ENCODE results near the gene LUC7L3. TPM values are rescaled to one million over a fixed set of nuclear protein-coding genes. Genes with fewer than 3 reads are reported as not detected.
"Not testable (repeated sequence)": the region's sequence is repeated elsewhere in the genome, so short reads cannot be mapped to it uniquely, and the experiment has no call there.

Gene LUC7L3
- total RNA-seq, 4 donors from 2014 or later, result 31.5 to 267 (median 42.6) TPM

DNA sequence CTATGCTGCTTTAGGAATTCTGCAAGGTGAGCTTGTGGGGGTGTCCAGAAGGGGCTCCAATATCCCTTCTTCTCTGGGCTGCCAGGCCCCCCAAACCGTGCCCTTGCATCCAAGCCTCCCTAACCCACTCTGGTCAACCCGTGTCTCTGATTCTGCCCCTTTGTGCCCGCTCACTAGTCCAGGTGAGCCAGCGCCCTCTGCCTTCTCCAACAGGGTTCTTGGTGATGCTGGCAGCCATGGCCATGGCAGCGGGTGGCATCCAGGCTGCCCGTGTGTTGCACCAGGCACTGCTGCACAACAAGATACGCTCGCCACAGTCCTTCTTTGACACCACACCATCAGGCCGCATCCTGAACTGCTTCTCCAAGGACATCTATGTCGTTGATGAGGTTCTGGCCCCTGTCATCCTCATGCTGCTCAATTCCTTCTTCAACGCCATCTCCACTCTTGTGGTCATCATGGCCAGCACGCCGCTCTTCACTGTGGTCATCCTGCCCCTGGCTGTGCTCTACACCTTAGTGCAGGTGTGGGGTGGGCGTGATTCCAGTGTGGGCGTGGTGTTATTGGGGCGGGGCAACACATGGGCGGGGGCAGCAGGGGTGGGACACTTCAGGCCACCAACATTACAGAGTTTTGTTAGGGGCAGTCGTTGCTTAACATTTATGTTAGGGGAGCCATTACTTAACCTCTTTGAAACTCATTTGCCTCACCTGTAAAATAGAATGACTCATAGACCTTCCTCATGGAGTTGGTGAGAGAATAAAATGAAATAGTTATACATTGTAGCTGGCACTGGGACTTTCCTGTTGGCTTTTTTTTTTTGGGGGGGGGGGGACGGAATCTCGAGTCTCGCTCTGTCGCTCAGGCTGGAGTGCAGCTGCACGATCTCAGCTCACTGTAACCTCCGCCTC, 43.1 kb upstream of the LUC7L3 start:
- no peak overlapping the region for H3K4me3 ChIP-seq
- H3K27ac ChIP-seq, result no peak overlapping the region
- 92% methylated on average over 24 of the region's 24 CpGs for WGBS
- DNase-seq (ENCODE audit: low spot score in 2 of 2), result peak in 1 of 2 donors; percentile 19
- H3K4me1 ChIP-seq, result peaks cover 19% of the 10 kb centered on the region
- no peak for TF ChIP-seq POLR2AphosphoS5 (IDR thresholded peaks at IDR 0.05)
- TF ChIP-seq, protein P1, sequence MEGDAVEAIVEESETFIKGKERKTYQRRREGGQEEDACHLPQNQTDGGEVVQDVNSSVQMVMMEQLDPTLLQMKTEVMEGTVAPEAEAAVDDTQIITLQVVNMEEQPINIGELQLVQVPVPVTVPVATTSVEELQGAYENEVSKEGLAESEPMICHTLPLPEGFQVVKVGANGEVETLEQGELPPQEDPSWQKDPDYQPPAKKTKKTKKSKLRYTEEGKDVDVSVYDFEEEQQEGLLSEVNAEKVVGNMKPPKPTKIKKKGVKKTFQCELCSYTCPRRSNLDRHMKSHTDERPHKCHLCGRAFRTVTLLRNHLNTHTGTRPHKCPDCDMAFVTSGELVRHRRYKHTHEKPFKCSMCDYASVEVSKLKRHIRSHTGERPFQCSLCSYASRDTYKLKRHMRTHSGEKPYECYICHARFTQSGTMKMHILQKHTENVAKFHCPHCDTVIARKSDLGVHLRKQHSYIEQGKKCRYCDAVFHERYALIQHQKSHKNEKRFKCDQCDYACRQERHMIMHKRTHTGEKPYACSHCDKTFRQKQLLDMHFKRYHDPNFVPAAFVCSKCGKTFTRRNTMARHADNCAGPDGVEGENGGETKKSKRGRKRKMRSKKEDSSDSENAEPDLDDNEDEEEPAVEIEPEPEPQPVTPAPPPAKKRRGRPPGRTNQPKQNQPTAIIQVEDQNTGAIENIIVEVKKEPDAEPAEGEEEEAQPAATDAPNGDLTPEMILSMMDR (IDR thresholded peaks at IDR 0.05), result no peak
- TF ChIP-seq POLR2A (IDR thresholded peaks at IDR 0.05), result no peak
- TF ChIP-seq EP300 (IDR thresholded peaks at IDR 0.05), result no peak
- H3K9me3 ChIP-seq, result no peaks in the 10 kb centered on the region
- H3K36me3 ChIP-seq, result peaks cover 3% of the 10 kb centered on the region
- H3K27me3 ChIP-seq, result no peaks in the 10 kb centered on the region

DNA sequence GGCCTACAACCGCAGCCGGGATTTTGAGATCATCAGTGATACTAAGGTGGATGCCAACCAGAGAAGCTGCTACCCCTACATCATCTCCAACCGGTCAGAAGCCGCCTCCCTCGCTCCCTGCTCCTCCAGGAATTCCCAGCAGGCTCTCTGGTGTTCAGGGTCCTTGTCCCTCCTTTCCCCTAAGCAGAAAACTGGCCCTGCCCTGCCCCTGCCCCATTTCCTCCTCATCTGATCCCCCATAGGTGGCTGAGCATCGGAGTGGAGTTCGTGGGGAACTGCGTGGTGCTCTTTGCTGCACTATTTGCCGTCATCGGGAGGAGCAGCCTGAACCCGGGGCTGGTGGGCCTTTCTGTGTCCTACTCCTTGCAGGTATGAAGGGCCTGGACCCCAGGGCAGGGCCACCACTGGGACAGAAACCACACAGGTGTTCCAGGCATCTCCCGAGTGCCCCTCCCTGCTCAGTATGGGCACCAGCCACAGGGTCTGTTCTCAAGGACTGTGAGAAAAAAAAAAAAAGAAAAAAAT, 41.5 kb upstream of the LUC7L3 start:
- H3K27ac ChIP-seq, result no peak overlapping the region
- TF ChIP-seq POLR2A (IDR thresholded peaks at IDR 0.05) (no peak), EP300 (IDR thresholded peaks at IDR 0.05) (no peak), POLR2AphosphoS5 (IDR thresholded peaks at IDR 0.05) (no peak)
- TF ChIP-seq, protein P1 (IDR thresholded peaks at IDR 0.05), result no peak
- peaks cover 16% of the 10 kb centered on the region for H3K4me1 ChIP-seq
- WGBS, result 96% methylated on average over 7 of the region's 12 CpGs
- DNase-seq (ENCODE audit: low spot score in 2 of 2), result peak in 1 of 2 donors; percentile 55
- no peaks in the 10 kb centered on the region for H3K9me3 ChIP-seq
- peaks cover 3% of the 10 kb centered on the region for H3K36me3 ChIP-seq
- no peaks in the 10 kb centered on the region for H3K27me3 ChIP-seq
- H3K4me3 ChIP-seq, result no peak overlapping the region

DNA sequence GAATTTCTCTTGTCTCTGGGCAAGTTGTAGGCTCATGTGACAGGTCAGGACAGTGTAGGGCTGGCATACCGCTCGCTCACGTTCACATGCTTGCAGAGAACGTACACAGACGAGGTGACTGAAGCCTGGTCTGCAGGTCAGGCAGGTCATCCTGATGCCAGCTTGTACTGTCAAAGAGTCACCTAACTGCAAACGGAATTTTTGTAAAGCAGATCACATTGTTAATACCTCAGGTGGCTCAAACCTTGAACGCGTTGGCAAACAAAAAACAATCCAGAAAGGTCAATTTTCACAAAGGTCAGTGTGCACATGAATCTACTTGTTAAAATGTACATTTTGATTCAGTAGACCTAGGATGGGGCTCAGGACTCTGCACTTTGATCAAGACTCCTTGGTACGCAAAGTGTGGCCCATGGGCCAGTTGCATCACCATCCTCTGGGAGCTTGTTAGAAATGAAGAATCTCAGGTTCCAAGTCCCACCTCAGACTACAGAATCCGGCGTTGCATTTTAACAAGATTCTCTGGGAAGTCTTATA, 40.3 kb upstream of the LUC7L3 start:
- Histone ChIP-seq H3K36me3 (peaks cover 3% of the 10 kb centered on the region), H3K4me1 (peaks cover 11% of the 10 kb centered on the region), H3K9me3 (no peaks in the 10 kb centered on the region), H3K4me3 (no peak overlapping the region), H3K27me3 (no peaks in the 10 kb centered on the region), H3K27ac (no peak overlapping the region)
- DNase-seq (ENCODE audit: low spot score in 2 of 2), result peak in 1 of 2 donors; percentile 25
- WGBS, result 95% methylated on average over 11 of the region's 11 CpGs
- TF ChIP-seq, protein P1 (IDR thresholded peaks at IDR 0.05), result no peak
- no peak for TF ChIP-seq POLR2AphosphoS5 (IDR thresholded peaks at IDR 0.05)
- TF ChIP-seq POLR2A (IDR thresholded peaks at IDR 0.05), result no peak
- TF ChIP-seq EP300 (IDR thresholded peaks at IDR 0.05), result no peak

DNA sequence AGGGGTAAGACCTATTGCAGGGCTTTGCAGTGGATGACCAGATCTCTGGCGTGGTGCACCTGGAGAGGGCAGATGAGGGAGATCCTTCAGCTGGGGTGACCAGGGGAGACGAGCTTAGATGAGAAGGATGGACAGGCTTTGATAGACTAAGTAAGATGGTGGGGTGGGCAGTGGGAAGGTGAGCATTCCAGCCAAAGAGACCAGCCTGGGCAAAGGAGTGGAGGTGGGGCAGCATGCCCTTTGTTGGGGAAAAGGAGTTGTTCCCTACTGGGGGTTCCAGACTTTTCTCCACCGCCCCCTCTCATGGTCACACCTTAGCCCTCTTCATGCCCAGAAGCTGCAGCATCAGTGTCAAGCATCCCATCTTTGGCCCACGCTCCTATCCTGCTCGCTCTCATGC, 39.3 kb upstream of the LUC7L3 start:
- DNase-seq (ENCODE audit: low spot score in 2 of 2), result peak in 1 of 2 donors; percentile 53
- TF ChIP-seq EP300 (IDR thresholded peaks at IDR 0.05) (no peak), POLR2AphosphoS5 (IDR thresholded peaks at IDR 0.05) (no peak), POLR2A (IDR thresholded peaks at IDR 0.05) (no peak)
- TF ChIP-seq, protein P1 (IDR thresholded peaks at IDR 0.05), result no peak
- no peak overlapping the region for H3K27ac ChIP-seq
- H3K36me3 ChIP-seq, result peaks cover 3% of the 10 kb centered on the region
- no peak overlapping the region for H3K4me3 ChIP-seq
- 93% methylated on average over 5 of the region's 5 CpGs for WGBS
- peaks cover 11% of the 10 kb centered on the region for H3K4me1 ChIP-seq
- H3K9me3 ChIP-seq, result no peaks in the 10 kb centered on the region
- no peaks in the 10 kb centered on the region for H3K27me3 ChIP-seq

DNA sequence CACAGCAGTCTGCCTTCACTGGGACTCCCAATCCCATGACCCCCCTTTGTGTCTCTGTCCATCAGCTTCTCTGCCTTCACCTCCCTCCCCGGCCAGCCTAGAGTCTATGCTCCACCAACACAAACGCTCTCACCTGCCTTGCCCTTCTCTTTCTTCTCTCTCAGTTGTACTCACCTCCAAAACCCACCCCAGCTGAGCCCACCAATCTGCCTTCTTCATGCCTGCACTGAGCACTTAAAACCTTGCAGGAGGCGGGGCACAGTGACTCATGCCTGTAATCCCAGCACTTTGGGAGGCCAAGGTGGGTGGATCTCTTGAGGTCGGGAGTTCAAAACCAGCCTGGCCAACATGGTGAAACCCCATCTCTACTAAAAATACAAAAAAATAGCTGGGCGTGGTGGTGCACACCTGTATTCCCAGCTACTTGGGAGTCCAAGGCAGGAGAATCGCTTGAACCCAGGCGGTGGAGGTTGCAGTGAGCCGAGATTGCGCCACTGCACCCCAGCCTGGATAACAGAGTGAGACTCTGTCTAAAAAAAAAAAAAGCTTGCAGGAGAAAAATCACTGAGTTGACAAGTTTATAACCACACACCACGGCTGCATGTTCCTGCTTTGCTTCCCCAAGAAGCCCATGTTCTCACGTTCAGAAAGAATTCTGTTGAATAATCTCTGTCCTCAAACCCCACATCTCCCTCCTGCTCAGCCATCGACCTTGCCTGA, 38.7 kb upstream of the LUC7L3 start:
- H3K36me3 ChIP-seq, H3K27ac ChIP-seq, H3K9me3 ChIP-seq, H3K27me3 ChIP-seq: not testable (repeated sequence)
- DNase-seq (ENCODE audit: low spot score in 2 of 2), result peak in 1 of 2 donors; percentile 41
- peak overlapping the region; percentile 11 for H3K4me3 ChIP-seq
- WGBS, result 72% methylated on average over 12 of the region's 12 CpGs
- H3K4me1 ChIP-seq, result peaks cover 11% of the 10 kb centered on the region
